Panc1 (cell line): ENCODE measurements around the gene CD72. TPM values are rescaled to one million over a fixed set of nuclear protein-coding genes. Genes with fewer than 3 reads are reported as not detected.
"Not testable (repeated sequence)": the region's sequence is repeated elsewhere in the genome, so short reads cannot be mapped to it uniquely, and the experiment has no call there.

ENCODE experiments used
- ATAC-seq: fragments of 200-7000 bp; cut with Tn5 transposase; 2 replicates; pipeline ENCODE4 v1.9.1; 2020; ENCODE audit warnings: mild to moderate bottlenecking, moderate library complexity
- BruUV-seq: library from RNA; stranded (reverse); fragments of 400-500 nt; replicated peaks from 2 replicates; lab custom pipeline; 2021; lab: Mats Ljungman, UMichigan
- CTCF ChIA-PET: fragments of 300-600 bp; sonication (Branson Sonifier 250); formaldehyde crosslinking; loops from one replicate; lab custom pipeline; 2022; ENCODE audit warnings: antibody characterized with exemption; lab: Charles Lee
- POLR2A ChIA-PET: fragments of 300-600 bp; sonication (Branson Sonifier 250); formaldehyde crosslinking; loops from one replicate; lab custom pipeline; 2022; ENCODE audit warnings: antibody characterized with exemption; lab: Charles Lee
- DNase-seq: peaks from one replicate; pipeline ENCODE4 v3.0.0-alpha.2; 2010; ENCODE audit warnings: low read depth, low spot score
- H3K27ac ChIP-seq: 2 replicates; pipeline ENCODE4 v1.5.1; 2011; ENCODE audit warnings: mild to moderate bottlenecking, low read length, inconsistent platforms
- H3K27me3 ChIP-seq: fragments of 200-500 bp; sonication (Bioruptor generic); 2 replicates; pipeline ENCODE4 v1.6.0; 2014; ENCODE audit warnings: low read length, inconsistent platforms; ENCODE audit not compliant: control insufficient read depth, insufficient read depth
- H3K36me3 ChIP-seq: fragments of 200-500 bp; sonication (Bioruptor generic); 2 replicates; pipeline ENCODE4 v1.5.1; 2014; ENCODE audit warnings: inconsistent platforms, mild to moderate bottlenecking, low read length, moderate library complexity; ENCODE audit not compliant: control insufficient read depth, insufficient read depth
- H3K4me1 ChIP-seq: 2 replicates; pipeline ENCODE4 v1.5.1; 2011; ENCODE audit warnings: inconsistent platforms, mild to moderate bottlenecking, low read length, moderate library complexity; ENCODE audit not compliant: control insufficient read depth, insufficient read depth
- H3K4me3 ChIP-seq, 2 experiments: 2 replicates each; pipeline ENCODE4 v1.5.1; 2011 to 2012; ENCODE audit warnings: low read depth in 2 of 2, low read length in 2 of 2, mild to moderate bottlenecking in 2 of 2, inconsistent platforms in 1 of 2, moderate library complexity in 1 of 2
- H3K9me3 ChIP-seq: fragments of 200-500 bp; sonication (Bioruptor generic); 2 replicates; pipeline ENCODE4 v1.5.1; 2014; ENCODE audit warnings: low read depth, mild to moderate bottlenecking, inconsistent platforms, low read length, moderate library complexity; ENCODE audit not compliant: control insufficient read depth, insufficient read depth
- POLR2AphosphoS5 ChIP-seq: IDR thresholded peaks from 2 replicates; pipeline ENCODE4 v1.6.1; 2012; ENCODE audit warnings: mild to moderate bottlenecking, low read depth, low read length, moderate library complexity
- SIN3A ChIP-seq: IDR thresholded peaks from 2 replicates; pipeline ENCODE4 v1.6.1; 2012; ENCODE audit warnings: low read depth, mild to moderate bottlenecking, low read length, moderate library complexity, borderline replicate concordance; ENCODE audit not compliant: insufficient read depth
- TCF7L2 ChIP-seq: IDR thresholded peaks from 2 replicates; pipeline ENCODE4 v1.6.1; 2011; ENCODE audit warnings: mild to moderate bottlenecking, low read depth, low read length, inconsistent platforms
- in situ Hi-C: cut with HindIII; loops from 2 replicates; pipeline ENCODE4 v1.10.0; 2016; ENCODE audit warnings: low sequenced_read_pairs, low pct_unique_long_range_greater_than_20kb
- intact Hi-C: fragments of 100-400 bp; cut with micrococcal nuclease; formaldehyde crosslinking; loops from one replicate; pipeline ENCODE4 v1.10.0; 2022; ENCODE audit not compliant: unreplicated experiment
- total RNA-seq: library from RNA; stranded (reverse); gene quantifications from one replicate; pipeline ENCODE4 v1.2.1, GENCODE V29; 2021; ENCODE audit not compliant: unreplicated experiment
- TF ChIP-seq, protein P1 (sequence below), 2 experiments: IDR thresholded peaks; 2 replicates each; pipeline ENCODE4 v1.6.1; 2011 to 2012; ENCODE audit warnings: low read depth in 2 of 2, control low read depth in 1 of 2, low read length in 1 of 2, mild to moderate bottlenecking in 1 of 2, moderate library complexity in 1 of 2; ENCODE audit not compliant: insufficient read depth in 1 of 2
- TF ChIP-seq, protein P2 (sequence below): fragments of 450-650 bp; IDR thresholded peaks from 2 replicates; pipeline ENCODE4 v1.5.1; 2017; ENCODE audit warnings: mild to moderate bottlenecking

Gene CD72
- total RNA-seq, 1 experiment from 2014 or later = 0.72 TPM

DNA sequence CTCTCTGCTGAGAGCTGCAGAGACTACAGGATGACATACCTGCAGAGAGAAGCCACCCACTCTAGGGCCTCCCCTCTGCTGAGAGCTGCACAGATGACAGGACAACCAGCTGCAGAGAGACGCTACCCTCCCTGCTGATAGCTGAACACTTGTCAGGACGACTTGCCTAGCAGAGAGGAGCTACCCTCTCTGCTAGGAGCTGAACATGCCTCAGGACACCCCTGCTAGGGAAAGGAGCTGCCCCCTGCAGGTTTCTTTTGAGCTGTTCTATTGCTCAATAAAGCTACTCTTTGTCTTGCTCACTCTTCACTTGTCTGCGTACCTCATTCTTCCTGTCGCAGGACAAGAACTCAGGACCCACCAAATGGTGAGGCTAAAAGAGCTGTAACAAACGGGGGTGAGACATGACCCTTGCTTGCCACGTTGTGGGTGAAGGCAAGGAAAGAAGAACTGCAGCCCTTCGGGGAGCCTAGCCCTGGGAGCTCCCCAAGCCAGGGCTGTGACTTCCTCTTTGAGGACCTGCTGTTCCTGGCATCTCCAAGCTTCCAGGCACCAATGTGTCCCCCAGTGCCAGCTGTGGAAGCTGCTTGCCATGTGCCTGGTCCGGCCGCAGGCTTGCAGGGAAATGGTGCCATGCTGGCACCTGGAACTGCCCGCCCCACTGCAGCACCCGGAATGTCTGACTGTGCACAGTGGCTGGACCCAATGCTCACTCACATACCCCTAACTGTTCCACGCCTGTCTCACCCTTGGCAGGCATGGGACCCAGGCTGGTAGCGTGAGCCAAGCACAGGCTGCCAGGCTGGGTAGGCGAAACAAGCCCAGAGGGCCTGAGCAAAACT, 18.2 kb downstream of the CD72 start:
- no peaks in the 10 kb centered on the region for H3K27me3 ChIP-seq
- intact Hi-C loops (loop anchor here (5.0 to 10.0 kb wide), 2 partner anchors 33 to 85 kb away; no protein-coding TSS in a partner anchor), in situ Hi-C loops (no loop called here)
- ATAC-seq (no peak), DNase-seq (no peak)
- peaks cover 11% of the 10 kb centered on the region for H3K4me1 ChIP-seq
- H3K36me3 ChIP-seq = no peaks in the 10 kb centered on the region; the same call in 1 of the 2 replicates
- BruUV-seq = no TSS peak
- H3K9me3 ChIP-seq = no peaks in the 10 kb centered on the region
- no peak overlapping the region for H3K4me3 ChIP-seq
- ChIA-PET POLR2A (interaction anchor here (0.9 kb wide), 1 partner anchor 190 kb away, joined by 3 read pairs; no protein-coding TSS in a partner anchor), CTCF (interaction anchor here (0.6 to 1.0 kb wide), 5 partner anchors 9 to 712 kb away, joined by 3 read pairs; partner anchors contain the start of gene RUSC2)
- TF ChIP-seq SIN3A (no peak), POLR2AphosphoS5 (no peak), TCF7L2 (no peak)
- TF ChIP-seq, protein P1, sequence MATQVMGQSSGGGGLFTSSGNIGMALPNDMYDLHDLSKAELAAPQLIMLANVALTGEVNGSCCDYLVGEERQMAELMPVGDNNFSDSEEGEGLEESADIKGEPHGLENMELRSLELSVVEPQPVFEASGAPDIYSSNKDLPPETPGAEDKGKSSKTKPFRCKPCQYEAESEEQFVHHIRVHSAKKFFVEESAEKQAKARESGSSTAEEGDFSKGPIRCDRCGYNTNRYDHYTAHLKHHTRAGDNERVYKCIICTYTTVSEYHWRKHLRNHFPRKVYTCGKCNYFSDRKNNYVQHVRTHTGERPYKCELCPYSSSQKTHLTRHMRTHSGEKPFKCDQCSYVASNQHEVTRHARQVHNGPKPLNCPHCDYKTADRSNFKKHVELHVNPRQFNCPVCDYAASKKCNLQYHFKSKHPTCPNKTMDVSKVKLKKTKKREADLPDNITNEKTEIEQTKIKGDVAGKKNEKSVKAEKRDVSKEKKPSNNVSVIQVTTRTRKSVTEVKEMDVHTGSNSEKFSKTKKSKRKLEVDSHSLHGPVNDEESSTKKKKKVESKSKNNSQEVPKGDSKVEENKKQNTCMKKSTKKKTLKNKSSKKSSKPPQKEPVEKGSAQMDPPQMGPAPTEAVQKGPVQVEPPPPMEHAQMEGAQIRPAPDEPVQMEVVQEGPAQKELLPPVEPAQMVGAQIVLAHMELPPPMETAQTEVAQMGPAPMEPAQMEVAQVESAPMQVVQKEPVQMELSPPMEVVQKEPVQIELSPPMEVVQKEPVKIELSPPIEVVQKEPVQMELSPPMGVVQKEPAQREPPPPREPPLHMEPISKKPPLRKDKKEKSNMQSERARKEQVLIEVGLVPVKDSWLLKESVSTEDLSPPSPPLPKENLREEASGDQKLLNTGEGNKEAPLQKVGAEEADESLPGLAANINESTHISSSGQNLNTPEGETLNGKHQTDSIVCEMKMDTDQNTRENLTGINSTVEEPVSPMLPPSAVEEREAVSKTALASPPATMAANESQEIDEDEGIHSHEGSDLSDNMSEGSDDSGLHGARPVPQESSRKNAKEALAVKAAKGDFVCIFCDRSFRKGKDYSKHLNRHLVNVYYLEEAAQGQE (IDR thresholded peaks at IDR 0.05; ENCODE audit: insufficient read depth in 1 of 2, low read depth in 2 of 2, low read length in 1 of 2) = no peak
- TF ChIP-seq, protein P2, sequence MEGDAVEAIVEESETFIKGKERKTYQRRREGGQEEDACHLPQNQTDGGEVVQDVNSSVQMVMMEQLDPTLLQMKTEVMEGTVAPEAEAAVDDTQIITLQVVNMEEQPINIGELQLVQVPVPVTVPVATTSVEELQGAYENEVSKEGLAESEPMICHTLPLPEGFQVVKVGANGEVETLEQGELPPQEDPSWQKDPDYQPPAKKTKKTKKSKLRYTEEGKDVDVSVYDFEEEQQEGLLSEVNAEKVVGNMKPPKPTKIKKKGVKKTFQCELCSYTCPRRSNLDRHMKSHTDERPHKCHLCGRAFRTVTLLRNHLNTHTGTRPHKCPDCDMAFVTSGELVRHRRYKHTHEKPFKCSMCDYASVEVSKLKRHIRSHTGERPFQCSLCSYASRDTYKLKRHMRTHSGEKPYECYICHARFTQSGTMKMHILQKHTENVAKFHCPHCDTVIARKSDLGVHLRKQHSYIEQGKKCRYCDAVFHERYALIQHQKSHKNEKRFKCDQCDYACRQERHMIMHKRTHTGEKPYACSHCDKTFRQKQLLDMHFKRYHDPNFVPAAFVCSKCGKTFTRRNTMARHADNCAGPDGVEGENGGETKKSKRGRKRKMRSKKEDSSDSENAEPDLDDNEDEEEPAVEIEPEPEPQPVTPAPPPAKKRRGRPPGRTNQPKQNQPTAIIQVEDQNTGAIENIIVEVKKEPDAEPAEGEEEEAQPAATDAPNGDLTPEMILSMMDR = no peak
- no peak overlapping the region for H3K27ac ChIP-seq

DNA sequence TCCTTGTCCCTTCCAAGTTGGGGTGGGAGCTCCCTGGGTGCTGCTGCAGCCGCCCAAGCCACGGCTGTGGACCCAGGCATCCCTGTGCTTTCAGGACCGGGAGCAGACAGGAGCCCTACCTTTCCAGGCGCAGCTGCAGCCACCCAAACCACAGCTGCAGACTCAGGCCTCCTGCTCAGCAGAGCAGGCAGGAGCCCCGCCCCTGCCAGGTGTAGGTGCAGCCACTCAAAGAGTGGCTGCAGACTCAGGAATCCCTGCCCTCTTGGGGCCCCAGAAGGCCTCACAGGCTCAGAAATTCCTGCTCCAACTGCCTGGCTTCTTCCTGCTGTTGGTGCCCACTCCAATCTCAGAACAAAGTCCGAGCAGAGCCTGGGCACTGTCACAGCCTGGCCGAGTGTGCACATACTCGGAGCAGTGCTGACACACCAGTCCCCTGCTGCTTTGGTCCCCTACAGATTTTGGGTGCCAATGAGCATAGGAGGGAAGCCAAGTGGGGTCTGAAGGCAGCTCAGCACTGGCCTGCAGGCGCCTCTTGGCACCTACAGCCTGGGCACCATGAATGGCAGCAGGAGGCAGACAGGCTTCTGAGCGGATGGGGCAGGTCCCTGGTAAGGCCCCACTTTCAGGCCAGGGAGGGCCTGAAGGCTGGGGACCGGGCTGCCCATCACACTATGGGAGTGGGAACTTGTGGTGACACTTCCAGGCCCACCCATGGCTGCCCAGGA, 19.2 kb downstream of the CD72 start:
- ATAC-seq (no peak), DNase-seq (no peak)
- POLR2A ChIA-PET = no interaction called here
- Histone ChIP-seq H3K36me3 (no peaks in the 10 kb centered on the region), H3K9me3 (no peaks in the 10 kb centered on the region; the same call in 1 of the 2 replicates), H3K27ac (no peak overlapping the region), H3K4me1 (peaks cover 11% of the 10 kb centered on the region), H3K4me3 (no peak overlapping the region), H3K27me3 (no peaks in the 10 kb centered on the region)
- no TSS peak for BruUV-seq
- TF ChIP-seq TCF7L2 (no peak), POLR2AphosphoS5 (no peak), SIN3A (no peak)
- TF ChIP-seq, protein P1 (IDR thresholded peaks at IDR 0.05; ENCODE audit: insufficient read depth in 1 of 2, low read depth in 2 of 2, low read length in 1 of 2) = no peak
- TF ChIP-seq, protein P2 = no peak
- in situ Hi-C loops = no loop called here
- CTCF ChIA-PET = interaction anchor here (1.0 kb wide), 2 partner anchors 10 to 38 kb away, joined by 3 read pairs; no protein-coding TSS in a partner anchor
- intact Hi-C loops = no loop called here

DNA sequence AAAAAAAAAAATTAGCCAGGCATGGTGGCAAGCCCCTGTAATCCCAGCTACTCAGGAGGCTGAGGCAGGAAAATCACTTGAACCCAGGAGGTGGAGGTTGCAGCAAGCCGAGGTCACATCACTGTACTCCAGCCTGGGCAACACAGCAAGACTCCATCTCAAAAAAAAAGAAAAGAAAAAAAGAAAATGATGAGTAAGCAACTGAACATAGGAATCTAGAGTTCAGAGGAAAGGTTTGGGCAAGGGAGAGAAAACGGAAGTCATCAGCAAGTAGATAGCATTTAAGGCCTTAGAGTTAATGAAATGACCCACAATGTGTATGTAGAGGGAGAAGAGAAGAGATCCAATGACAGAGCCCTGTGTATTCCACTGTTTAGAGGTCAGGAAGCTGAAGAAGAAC, 21.3 kb downstream of the CD72 start:
- POLR2A ChIA-PET, BruUV-seq, H3K27ac ChIP-seq, intact Hi-C loops, H3K36me3 ChIP-seq, in situ Hi-C loops, H3K4me1 ChIP-seq, DNase-seq, ATAC-seq, H3K4me3 ChIP-seq, H3K27me3 ChIP-seq, H3K9me3 ChIP-seq: not testable (repeated sequence)
- CTCF ChIA-PET = interaction anchor here (0.7 kb wide), 1 partner anchor 40 kb away, joined by 6 read pairs; no protein-coding TSS in a partner anchor
